Activated B cell treated with CpG ODN at 0.5 μM for 24 hours (primary cell): ENCODE measurements around the gene AOX1. TPM values are rescaled to one million over a fixed set of nuclear protein-coding genes. Genes with fewer than 3 reads are reported as not detected.

Experiments
- ATAC-seq: fragments of 200-7000 bp; cut with Tn5 transposase; one replicate; pipeline ENCODE4 v1.10.0; 2021; ENCODE audit warnings: low read depth, mild to moderate bottlenecking, moderate library complexity
- CTCF ChIA-PET: fragments of 350-600 bp; sonication (Branson Sonifier 250); formaldehyde crosslinking; loops from one replicate; lab custom pipeline; 2021; ENCODE audit warnings: antibody characterized with exemption; lab: Charles Lee
- POLR2A ChIA-PET: fragments of 350-600 bp; sonication (Branson Sonifier 250); formaldehyde crosslinking; loops from one replicate; lab custom pipeline; 2021; ENCODE audit warnings: antibody characterized with exemption; lab: Charles Lee
- DNase-seq: peaks from one replicate; pipeline ENCODE4 v3.0.0; 2022
- H3K27ac Mint-ChIP-seq: one replicate; pipeline ENCODE4 v1.8.0; 2020; ENCODE audit warnings: mixed read lengths
- H3K27me3 Mint-ChIP-seq: one replicate; pipeline ENCODE4 v1.8.0; 2021; ENCODE audit warnings: mixed read lengths
- H3K36me3 Mint-ChIP-seq: one replicate; pipeline ENCODE4 v1.8.0; 2021; ENCODE audit warnings: low read depth, mixed read lengths
- H3K4me1 Mint-ChIP-seq: one replicate; pipeline ENCODE4 v1.8.0; 2021; ENCODE audit warnings: mixed read lengths
- H3K4me3 Mint-ChIP-seq: one replicate; pipeline ENCODE4 v1.8.0; 2020; ENCODE audit warnings: mild to moderate bottlenecking, mixed read lengths
- H3K9me3 Mint-ChIP-seq: one replicate; pipeline ENCODE4 v1.8.0; 2020; ENCODE audit warnings: mixed read lengths
- intact Hi-C: fragments of 100-400 bp; cut with micrococcal nuclease; formaldehyde crosslinking; loops from one replicate; pipeline ENCODE4 v1.15.1; 2024
- total RNA-seq: library from RNA; stranded (reverse); gene quantifications from 2 replicates; pipeline ENCODE4 v1.2.3, GENCODE V29; 2022
- TF ChIP-seq, protein P1 (sequence below): fragments of 200-600 bp; IDR thresholded peaks from one replicate; pipeline ENCODE4 v1.8.0; 2022; ENCODE audit warnings: antibody characterized with exemption, mild to moderate bottlenecking

AOX1 gene
- total RNA-seq, 1 donor from 2014 or later, result 0.24 TPM

DNA sequence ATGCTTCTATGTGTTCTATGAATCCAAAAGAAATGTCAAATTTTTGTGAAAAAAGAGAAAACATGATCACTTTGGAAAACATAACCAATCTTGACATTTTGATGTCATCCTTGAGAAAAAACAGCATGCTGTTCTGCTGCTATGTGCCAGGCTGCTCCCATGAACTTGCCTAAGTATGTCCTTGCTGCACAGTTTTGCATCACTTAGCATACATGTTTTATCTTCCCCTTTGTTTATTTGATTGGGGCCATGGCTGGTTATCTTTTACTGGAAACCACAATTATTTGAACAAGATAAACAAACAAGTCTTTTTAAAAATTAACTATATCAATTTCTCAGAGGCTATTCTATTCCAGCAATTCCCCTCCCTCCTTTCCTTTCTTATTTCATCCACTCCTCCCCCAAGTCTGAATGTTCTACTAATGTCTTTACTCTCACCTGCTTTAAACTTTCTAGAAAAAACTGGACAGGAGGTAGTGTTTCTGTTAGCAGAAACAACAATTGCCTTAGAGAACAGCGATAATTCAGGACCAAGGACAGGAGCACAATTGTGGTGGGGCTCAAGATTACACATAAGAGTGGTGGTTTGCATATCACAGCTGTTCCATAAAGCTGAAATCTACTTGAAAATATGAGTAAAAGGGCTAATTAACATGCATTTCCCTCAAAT lies 6.7 kb downstream of the AOX1 start:
- ATAC-seq, result no peak
- POLR2A ChIA-PET, result no interaction called here
- intact Hi-C loops, result no loop called here
- H3K9me3 Mint-ChIP-seq, result no peaks in the 10 kb centered on the region
- TF ChIP-seq, protein P1, sequence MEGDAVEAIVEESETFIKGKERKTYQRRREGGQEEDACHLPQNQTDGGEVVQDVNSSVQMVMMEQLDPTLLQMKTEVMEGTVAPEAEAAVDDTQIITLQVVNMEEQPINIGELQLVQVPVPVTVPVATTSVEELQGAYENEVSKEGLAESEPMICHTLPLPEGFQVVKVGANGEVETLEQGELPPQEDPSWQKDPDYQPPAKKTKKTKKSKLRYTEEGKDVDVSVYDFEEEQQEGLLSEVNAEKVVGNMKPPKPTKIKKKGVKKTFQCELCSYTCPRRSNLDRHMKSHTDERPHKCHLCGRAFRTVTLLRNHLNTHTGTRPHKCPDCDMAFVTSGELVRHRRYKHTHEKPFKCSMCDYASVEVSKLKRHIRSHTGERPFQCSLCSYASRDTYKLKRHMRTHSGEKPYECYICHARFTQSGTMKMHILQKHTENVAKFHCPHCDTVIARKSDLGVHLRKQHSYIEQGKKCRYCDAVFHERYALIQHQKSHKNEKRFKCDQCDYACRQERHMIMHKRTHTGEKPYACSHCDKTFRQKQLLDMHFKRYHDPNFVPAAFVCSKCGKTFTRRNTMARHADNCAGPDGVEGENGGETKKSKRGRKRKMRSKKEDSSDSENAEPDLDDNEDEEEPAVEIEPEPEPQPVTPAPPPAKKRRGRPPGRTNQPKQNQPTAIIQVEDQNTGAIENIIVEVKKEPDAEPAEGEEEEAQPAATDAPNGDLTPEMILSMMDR, result no peak
- peaks cover 23% of the 10 kb centered on the region for H3K27me3 Mint-ChIP-seq
- CTCF ChIA-PET, result no interaction called here
- H3K36me3 Mint-ChIP-seq, result no peaks in the 10 kb centered on the region
- H3K27ac Mint-ChIP-seq, result no peak overlapping the region
- H3K4me1 Mint-ChIP-seq, result no peaks in the 10 kb centered on the region
- DNase-seq, result no peak
- H3K4me3 Mint-ChIP-seq, result no peak overlapping the region

DNA sequence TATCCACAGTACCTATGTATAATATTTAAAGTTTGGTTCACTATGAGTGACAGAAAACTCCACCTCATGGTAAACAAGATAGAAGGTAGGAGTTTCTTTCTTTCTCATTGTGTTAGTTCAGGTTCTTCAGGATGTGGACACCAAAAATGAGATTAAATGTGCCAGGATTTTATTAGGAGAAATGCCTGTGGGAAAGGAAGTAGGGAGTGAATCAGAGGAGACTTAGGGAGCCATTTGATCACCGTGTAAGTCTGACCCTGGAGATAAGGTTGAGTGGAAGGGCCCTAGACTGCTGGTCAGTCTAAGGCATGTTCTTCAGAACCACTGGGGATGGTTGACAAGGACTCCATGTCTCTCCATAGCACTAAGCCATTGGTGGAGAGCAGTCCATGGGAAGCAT lies 8.1 kb downstream of the AOX1 start:
- Mint-ChIP-seq H3K4me3 (no peak overlapping the region), H3K9me3 (no peaks in the 10 kb centered on the region), H3K27me3 (peaks cover 26% of the 10 kb centered on the region), H3K27ac (no peak overlapping the region), H3K4me1 (no peaks in the 10 kb centered on the region), H3K36me3 (no peaks in the 10 kb centered on the region)
- DNase-seq, result no peak
- no peak for ATAC-seq
- ChIA-PET POLR2A (no interaction called here), CTCF (no interaction called here)
- TF ChIP-seq, protein P1, result no peak
- intact Hi-C loops, result no loop called here

DNA sequence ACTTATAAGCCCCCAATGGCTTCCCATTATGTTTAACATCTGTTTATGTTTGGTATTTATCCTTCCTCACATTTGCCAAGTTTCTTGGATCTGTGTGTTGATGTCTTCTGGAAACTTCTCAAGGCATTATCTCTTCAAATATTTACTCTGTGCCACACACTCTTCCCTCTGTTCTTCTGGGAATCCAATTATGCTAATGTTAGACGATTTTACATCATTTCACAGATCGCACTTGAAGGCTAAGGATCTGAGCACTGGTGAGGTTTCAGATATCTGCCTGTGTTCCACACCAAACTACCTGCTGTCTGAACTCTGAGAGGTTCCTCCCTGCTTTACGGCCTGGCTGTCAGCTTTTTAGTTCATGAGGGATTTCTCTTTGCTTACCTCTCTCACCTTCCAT lies 10.1 kb downstream of the AOX1 start:
- Mint-ChIP-seq H3K9me3 (no peaks in the 10 kb centered on the region), H3K4me1 (no peaks in the 10 kb centered on the region), H3K27ac (no peak overlapping the region), H3K4me3 (no peak overlapping the region), H3K27me3 (peaks cover 20% of the 10 kb centered on the region), H3K36me3 (no peaks in the 10 kb centered on the region)
- ATAC-seq (no peak), DNase-seq (no peak)
- CTCF ChIA-PET, result no interaction called here
- intact Hi-C loops, result no loop called here
- TF ChIP-seq, protein P1, result no peak
- POLR2A ChIA-PET, result no interaction called here

DNA sequence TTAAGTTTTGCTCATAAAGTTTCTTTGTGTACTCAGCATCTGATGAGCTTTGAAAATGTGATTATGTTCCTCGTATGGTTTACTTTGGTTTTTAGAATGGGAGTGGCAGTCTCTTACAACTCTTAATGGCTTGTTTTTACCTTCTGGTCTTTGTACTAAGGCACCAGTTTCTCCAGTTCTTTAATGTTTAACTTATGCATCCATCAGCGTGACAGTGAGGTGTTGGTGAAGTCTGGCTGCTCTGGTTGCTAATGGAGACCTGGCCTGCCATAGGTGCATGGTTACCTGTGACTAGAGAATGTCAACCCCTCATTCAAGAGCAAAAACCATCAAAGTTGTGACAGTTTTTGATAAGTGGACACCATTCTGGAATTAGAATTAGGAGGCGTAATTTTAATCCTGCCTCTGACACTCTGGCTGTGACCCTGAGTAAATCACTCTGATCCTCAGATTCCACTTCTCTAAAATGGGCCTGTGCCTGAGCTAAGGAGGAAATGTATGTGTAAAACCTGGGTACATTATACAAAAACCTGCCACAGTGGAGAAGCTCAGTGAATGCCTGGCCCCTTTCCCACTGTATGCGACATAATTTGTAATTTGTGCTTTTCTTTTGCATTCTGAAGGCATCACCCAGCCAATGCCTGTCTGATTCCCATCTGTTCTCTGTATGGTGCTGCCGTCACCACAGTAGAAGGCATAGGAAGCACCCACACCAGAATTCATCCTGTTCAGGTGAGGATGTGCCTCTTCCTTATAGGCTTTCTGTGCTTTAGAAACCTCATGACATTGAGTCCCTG lies 11.2 kb downstream of the AOX1 start:
- DNase-seq (no peak), ATAC-seq (no peak)
- Mint-ChIP-seq H3K27ac (no peak overlapping the region), H3K9me3 (no peaks in the 10 kb centered on the region), H3K27me3 (peaks cover 20% of the 10 kb centered on the region), H3K36me3 (no peaks in the 10 kb centered on the region), H3K4me3 (no peak overlapping the region), H3K4me1 (no peaks in the 10 kb centered on the region)
- intact Hi-C loops, result no loop called here
- TF ChIP-seq, protein P1, result no peak
- ChIA-PET POLR2A (no interaction called here), CTCF (no interaction called here)

DNA sequence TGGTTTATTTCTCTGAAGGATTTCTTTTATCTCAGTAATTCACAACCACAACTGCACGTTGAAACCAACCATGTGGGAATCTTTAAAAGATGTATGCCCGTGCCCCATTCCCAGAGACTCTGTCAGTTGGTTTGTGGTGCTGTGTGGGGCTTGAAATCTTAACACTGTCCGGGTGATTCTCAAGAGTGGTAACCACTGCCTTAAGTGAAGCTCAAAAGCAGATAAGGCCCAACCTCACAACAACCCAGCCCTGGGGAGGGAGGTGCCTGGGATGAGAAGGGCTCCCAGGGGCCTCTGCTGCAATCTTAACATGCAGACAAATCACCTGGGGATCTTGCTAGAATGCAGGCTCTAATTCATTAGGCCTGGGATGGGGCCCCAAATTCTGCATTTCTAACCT lies 13.4 kb downstream of the AOX1 start:
- ChIA-PET POLR2A (no interaction called here), CTCF (no interaction called here)
- TF ChIP-seq, protein P1, result no peak
- Mint-ChIP-seq H3K4me3 (no peak overlapping the region), H3K9me3 (no peaks in the 10 kb centered on the region), H3K27me3 (peaks cover 16% of the 10 kb centered on the region), H3K4me1 (no peaks in the 10 kb centered on the region), H3K36me3 (no peaks in the 10 kb centered on the region), H3K27ac (no peak overlapping the region)
- ATAC-seq (no peak), DNase-seq (no peak)
- intact Hi-C loops, result no loop called here
